ENCODE results near the gene SLC2A10. TPM values are rescaled to one million over a fixed set of nuclear protein-coding genes. Genes with fewer than 3 reads are reported as not detected.

The SLC2A10 gene
- total RNA-seq, 1 experiment from 2014 or later, result 0.05 TPM

- Histone ChIP-seq H3K4me3 (replicated peaks in 1 of 2; ENCODE audit: low read depth in 1 of 2, low read length in 2 of 2) (peak overlapping the region; percentile 64 to 68), H3K4me1 (ENCODE audit: control insufficient read depth in 1 of 2, insufficient read depth in 2 of 2, low read length in 2 of 2) (peaks cover 13 to 21% of the 10 kb centered on the region in 2 experiments), H3K79me2 (ENCODE audit: insufficient read depth, low read length) (peaks cover 38% of the 10 kb centered on the region), H4K20me1 (ENCODE audit: insufficient read depth) (no peaks in the 10 kb centered on the region), H3K9ac (ENCODE audit: low read length) (peak overlapping the region; percentile 87), H3K9me3 (ENCODE audit: control insufficient read depth in 1 of 2, insufficient read depth in 1 of 2, low read depth in 1 of 2, low read length in 2 of 2) (no peaks in the 10 kb centered on the region; a peak in 1 of 4 replicates), H3K4me2 (ENCODE audit: low read length) (peak overlapping the region; percentile 94), H3K27me3 (ENCODE audit: insufficient read depth, low read length) (no peaks in the 10 kb centered on the region), H3K36me3 (ENCODE audit: control insufficient read depth in 1 of 2, insufficient read depth in 2 of 2, low read length in 2 of 2) (peaks cover 9 to 18% of the 10 kb centered on the region in 2 experiments), H3K27ac (ENCODE audit: low read depth, low read length) (peak overlapping the region; percentile 96), H3K9me2 (ENCODE audit: insufficient read depth) (no peaks in the 10 kb centered on the region), H2AFZ (ENCODE audit: low read depth, low read length, poor library complexity, severe bottlenecking) (no peak overlapping the region)
- TSS peak; percentile 50 for BruUV-seq (replicated peaks)
- TF ChIP-seq, protein P1, sequence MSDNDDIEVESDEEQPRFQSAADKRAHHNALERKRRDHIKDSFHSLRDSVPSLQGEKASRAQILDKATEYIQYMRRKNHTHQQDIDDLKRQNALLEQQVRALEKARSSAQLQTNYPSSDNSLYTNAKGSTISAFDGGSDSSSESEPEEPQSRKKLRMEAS (IDR thresholded peaks at IDR 0.05), result peak; percentile 52; the same call in 1 of the 2 replicates
- no peak for TF ChIP-seq YY1 (IDR thresholded peaks at IDR 0.05; ENCODE audit: extremely low read depth, insufficient replicate concordance, low read depth, low read length)
- CTCF ChIA-PET, result interaction anchor here (1.3 to 1.6 kb wide), 2 partner anchors 13 to 64 kb away, joined by 3 to 6 read pairs; no protein-coding TSS in a partner anchor
- POLR2A ChIA-PET, result no interaction called here
- intact Hi-C loops (cut with micrococcal nuclease), result no loop called here
- no peak for ATAC-seq
- RAD21 ChIA-PET (ENCODE audit: low non-redundant PET in 1 of 2, low total read pairs in 2 of 2, uncharacterized antibody in 2 of 2, unreplicated experiment in 2 of 2), result no interaction called here
- no peak for DNase-seq (ENCODE audit: low read depth, low spot score)
Measured at GRCh38 chr20:46688151-46689081, 21.0 kb upstream of the SLC2A10 start.

GRCh38 chr20:46689082-46689753 lies 20.2 kb upstream of the SLC2A10 start, which contains the start of gene TP53RK:
Gene TP53RK, minus strand, starts transcription at chr20:46689444. Its CDS starts 30 bp downstream, at chr20:46689414.
- ATAC-seq (peak; percentile 98), DNase-seq (ENCODE audit: low read depth, low spot score) (peak; percentile 99)
- Histone ChIP-seq H3K9me3 (ENCODE audit: control insufficient read depth in 1 of 2, insufficient read depth in 1 of 2, low read depth in 1 of 2, low read length in 2 of 2) (no peaks in the 10 kb centered on the region; a peak in 1 of 4 replicates), H3K27ac (ENCODE audit: low read depth, low read length) (peak within 1 kb of the TSS; percentile 96), H3K4me3 (replicated peaks in 1 of 2; ENCODE audit: low read depth in 1 of 2, low read length in 2 of 2) (peak within 1 kb of the TSS; percentile 64 to 68), H2AFZ (ENCODE audit: low read depth, low read length, poor library complexity, severe bottlenecking) (no peak within 1 kb of the TSS), H3K79me2 (ENCODE audit: insufficient read depth, low read length) (peaks cover 38% of the 10 kb centered on the region), H3K9ac (ENCODE audit: low read length) (peak within 1 kb of the TSS; percentile 87), H4K20me1 (ENCODE audit: insufficient read depth) (no peaks in the 10 kb centered on the region), H3K4me2 (ENCODE audit: low read length) (peak within 1 kb of the TSS; percentile 94), H3K27me3 (ENCODE audit: insufficient read depth, low read length) (no peaks in the 10 kb centered on the region), H3K4me1 (ENCODE audit: control insufficient read depth in 1 of 2, insufficient read depth in 2 of 2, low read length in 2 of 2) (peaks cover 13 to 18% of the 10 kb centered on the region in 2 experiments), H3K9me2 (ENCODE audit: insufficient read depth) (no peaks in the 10 kb centered on the region), H3K36me3 (ENCODE audit: control insufficient read depth in 1 of 2, insufficient read depth in 2 of 2, low read length in 2 of 2) (peaks cover 9 to 18% of the 10 kb centered on the region in 2 experiments)
- ChIA-PET CTCF (interaction anchor here (1.3 to 1.6 kb wide), 2 partner anchors 12 to 63 kb away, joined by 3 to 6 read pairs; no protein-coding TSS in a partner anchor), RAD21 (ENCODE audit: low non-redundant PET in 1 of 2, low total read pairs in 2 of 2, uncharacterized antibody in 2 of 2, unreplicated experiment in 2 of 2) (no interaction called here), POLR2A (interaction anchor here (0.6 kb wide), 1 partner anchor 9 kb away, joined by 3 read pairs; no protein-coding TSS in a partner anchor)
- no TSS peak for BruUV-seq (replicated peaks)
- intact Hi-C loops (cut with micrococcal nuclease), result no loop called here
- TF ChIP-seq POLR2A (IDR thresholded peaks at IDR 0.05; ENCODE audit: borderline replicate concordance, extremely low read depth, insufficient read depth, insufficient read length), result no peak
- TF ChIP-seq, protein P2, sequence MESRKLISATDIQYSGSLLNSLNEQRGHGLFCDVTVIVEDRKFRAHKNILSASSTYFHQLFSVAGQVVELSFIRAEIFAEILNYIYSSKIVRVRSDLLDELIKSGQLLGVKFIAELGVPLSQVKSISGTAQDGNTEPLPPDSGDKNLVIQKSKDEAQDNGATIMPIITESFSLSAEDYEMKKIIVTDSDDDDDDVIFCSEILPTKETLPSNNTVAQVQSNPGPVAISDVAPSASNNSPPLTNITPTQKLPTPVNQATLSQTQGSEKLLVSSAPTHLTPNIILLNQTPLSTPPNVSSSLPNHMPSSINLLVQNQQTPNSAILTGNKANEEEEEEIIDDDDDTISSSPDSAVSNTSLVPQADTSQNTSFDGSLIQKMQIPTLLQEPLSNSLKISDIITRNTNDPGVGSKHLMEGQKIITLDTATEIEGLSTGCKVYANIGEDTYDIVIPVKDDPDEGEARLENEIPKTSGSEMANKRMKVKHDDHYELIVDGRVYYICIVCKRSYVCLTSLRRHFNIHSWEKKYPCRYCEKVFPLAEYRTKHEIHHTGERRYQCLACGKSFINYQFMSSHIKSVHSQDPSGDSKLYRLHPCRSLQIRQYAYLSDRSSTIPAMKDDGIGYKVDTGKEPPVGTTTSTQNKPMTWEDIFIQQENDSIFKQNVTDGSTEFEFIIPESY (IDR thresholded peaks at IDR 0.05; ENCODE audit: extremely low read depth, insufficient replicate concordance, low read length), result peak; percentile 90
- TF ChIP-seq YY1 (IDR thresholded peaks at IDR 0.05; ENCODE audit: extremely low read depth, insufficient replicate concordance, low read depth, low read length), result peak; percentile 92
- TF ChIP-seq CTCF (IDR thresholded peaks at IDR 0.05 in 2 of 3, conservative IDR thresholded peaks at IDR 0.05 in 1 of 3; ENCODE audit: borderline replicate concordance in 1 of 3, insufficient read depth in 1 of 3, low read depth in 2 of 3, low read length in 2 of 3), result peak in 1 of 3 experiments; percentile 31; a peak in 2 of 6 replicates
